ENCODE measurements around the gene CTXND1.

- no peak for TF ChIP-seq CTCF (conservative IDR thresholded peaks at IDR 0.05; ENCODE audit: low read length)
- TF ChIP-seq EZH2phosphoT487 (IDR thresholded peaks at IDR 0.05; ENCODE audit: borderline replicate concordance) = no peak
These were observed 71.5 kb downstream of the CTXND1 start for GRCh38 chr15:80180468-80180867.

Data from Loucy (cell line).